GM23338 (cell line): ENCODE results near the gene SFRP5. TPM values are rescaled to one million over a fixed set of nuclear protein-coding genes. Genes with fewer than 3 reads are reported as not detected.

Experiments
- ATAC-seq: fragments of 200-7000 bp; cut with Tn5 transposase; 3 replicates; pipeline ENCODE4 v1.9.1; 2020
- DNase-seq: peaks from one replicate; pipeline ENCODE4 v3.0.0-alpha.2; 2015; ENCODE audit warnings: low spot score
- H2AFZ ChIP-seq: fragments of 200-600 bp; sonication (generic); 2 replicates; pipeline ENCODE4 v1.8.0; 2016; ENCODE audit warnings: antibody characterized with exemption, mild to moderate bottlenecking, moderate library complexity
- H3F3A ChIP-seq: fragments of 200-600 bp; sonication (generic); replicated peaks from 2 replicates; pipeline ENCODE4 v1.8.0; 2017; ENCODE audit warnings: antibody characterized with exemption, mixed run types, low read depth
- H3K27ac ChIP-seq: fragments of 200-600 bp; sonication (generic); 2 replicates; pipeline ENCODE4 v1.6.1; 2016; ENCODE audit warnings: low read depth
- H3K27me3 ChIP-seq: fragments of 200-600 bp; sonication (generic); 2 replicates; pipeline ENCODE4 v1.8.0; 2016; ENCODE audit warnings: mild to moderate bottlenecking, mixed run types, moderate library complexity; ENCODE audit not compliant: insufficient read depth
- H3K36me3 ChIP-seq: fragments of 200-600 bp; sonication (generic); 2 replicates; pipeline ENCODE4 v1.8.0; 2016; ENCODE audit warnings: mild to moderate bottlenecking; ENCODE audit not compliant: insufficient read depth
- H3K4me1 ChIP-seq: fragments of 200-600 bp; sonication (generic); 2 replicates; pipeline ENCODE4 v1.8.0; 2016; ENCODE audit warnings: mild to moderate bottlenecking, moderate library complexity; ENCODE audit not compliant: insufficient read depth
- H3K4me2 ChIP-seq: fragments of 200-600 bp; sonication (generic); 2 replicates; pipeline ENCODE4 v1.7.1; 2017; ENCODE audit warnings: mixed run types
- H3K4me3 ChIP-seq: fragments of 200-600 bp; sonication (generic); 2 replicates; pipeline ENCODE4 v1.6.1; 2016; ENCODE audit warnings: mixed run types
- H3K79me2 ChIP-seq: fragments of 200-600 bp; sonication (generic); replicated peaks from 2 replicates; pipeline ENCODE4 v1.8.0; 2017; ENCODE audit warnings: mild to moderate bottlenecking; ENCODE audit not compliant: insufficient read depth
- H3K9me2 ChIP-seq: fragments of 200-600 bp; sonication (generic); 2 replicates; pipeline ENCODE4 v1.8.0; 2017; ENCODE audit not compliant: insufficient read depth
- H4K20me1 ChIP-seq: fragments of 200-600 bp; sonication (generic); replicated peaks from 2 replicates; pipeline ENCODE4 v1.8.0; 2017; ENCODE audit warnings: mild to moderate bottlenecking; ENCODE audit not compliant: insufficient read depth
- H3K27ac Mint-ChIP-seq: 2 replicates; pipeline ENCODE4 v1.8.0; 2020; ENCODE audit warnings: inconsistent platforms, mild to moderate bottlenecking, moderate library complexity, mixed read lengths
- H3K27me3 Mint-ChIP-seq: 3 replicates; pipeline ENCODE4 v1.8.0; 2022; ENCODE audit warnings: low read depth, mild to moderate bottlenecking, moderate library complexity, mixed read lengths, inconsistent platforms; ENCODE audit not compliant: insufficient read depth, poor library complexity
- H3K36me3 Mint-ChIP-seq: 3 replicates; pipeline ENCODE4 v1.8.0; 2021; ENCODE audit warnings: low read depth, mild to moderate bottlenecking, inconsistent platforms, moderate library complexity, mixed read lengths
- H3K4me1 Mint-ChIP-seq: 3 replicates; pipeline ENCODE4 v1.8.0; 2020; ENCODE audit warnings: mild to moderate bottlenecking, inconsistent platforms, mixed read lengths
- H3K4me3 Mint-ChIP-seq: 3 replicates; pipeline ENCODE4 v1.8.0; 2021; ENCODE audit warnings: moderate library complexity, mild to moderate bottlenecking, inconsistent platforms, mixed read lengths
- H3K9me3 Mint-ChIP-seq: 3 replicates; pipeline ENCODE4 v1.8.0; 2020; ENCODE audit warnings: moderate library complexity, mild to moderate bottlenecking, inconsistent platforms, mixed read lengths
- CREB1 ChIP-seq: fragments of 250-450 bp; sonication (Bioruptor Pico); IDR thresholded peaks from 2 replicates; pipeline ENCODE4 v1.5.0; 2020; ENCODE audit warnings: low read depth, mild to moderate bottlenecking, moderate library complexity
- EZH2 ChIP-seq: fragments of 200-600 bp; sonication (generic); IDR thresholded peaks from one replicate; pipeline ENCODE4 v1.8.0; 2017; ENCODE audit warnings: antibody characterized with exemption, mild to moderate bottlenecking, low read depth; ENCODE audit not compliant: unreplicated experiment
- NANOG ChIP-seq: IDR thresholded peaks from 2 replicates; pipeline ENCODE4 v1.6.1; 2016; ENCODE audit warnings: antibody characterized with exemption, borderline replicate concordance
- ZNF114 ChIP-seq: fragments of 250-450 bp; sonication (Bioruptor Pico); IDR thresholded peaks from 2 replicates; pipeline ENCODE4 v1.5.0; 2020; ENCODE audit warnings: mild to moderate bottlenecking, moderate library complexity
- ZNF331 ChIP-seq: fragments of 250-450 bp; sonication (Bioruptor Pico); IDR thresholded peaks from 2 replicates; pipeline ENCODE4 v1.5.0; 2020; ENCODE audit warnings: low read depth, mild to moderate bottlenecking, moderate library complexity
- polyA plus RNA-seq: library from polyadenylated mRNA; unstranded; fragments of >200 nt; fragmentation: Nextera tagmentation; extraction: Ambion mirVana; gene quantifications from 2 replicates; pipeline ENCODE4 v1.2.1, GENCODE V29; 2016
- total RNA-seq: library from RNA; depleted of rRNA; stranded (reverse); fragments of >200 nt; shearing (Covaris generic); gene quantifications from 2 replicates; pipeline ENCODE4 v1.2.3, GENCODE V29; 2014
- TF ChIP-seq, protein P1 (sequence below): IDR thresholded peaks from one replicate; pipeline ENCODE4 v1.6.1; 2018; ENCODE audit warnings: antibody characterized with exemption; ENCODE audit not compliant: unreplicated experiment
- TF ChIP-seq, protein P2 (sequence below), 2 experiments: fragments of 200-600 bp in 1 of 2; sonication (generic) in 1 of 2; conservative IDR thresholded peaks; 2 replicates each; pipeline versions ENCODE4 v1.5.1 to v1.6.1; 2016 to 2017; ENCODE audit warnings: antibody characterized with exemption in 2 of 2, low read depth in 2 of 2, mild to moderate bottlenecking in 2 of 2, moderate library complexity in 1 of 2
- TF ChIP-seq, protein P3 (sequence below): IDR thresholded peaks from 2 replicates; pipeline ENCODE4 v1.6.1; 2016; ENCODE audit warnings: antibody characterized with exemption
- TF ChIP-seq, protein P4 (sequence below): fragments of 250-450 bp; sonication (Bioruptor Pico); IDR thresholded peaks from 2 replicates; pipeline ENCODE4 v1.5.0; 2020; ENCODE audit warnings: mild to moderate bottlenecking, moderate library complexity

SFRP5 gene
- total and polyA plus RNA-seq, 2 experiments from 2014 or later = 2.4 to 3.5 TPM

DNA sequence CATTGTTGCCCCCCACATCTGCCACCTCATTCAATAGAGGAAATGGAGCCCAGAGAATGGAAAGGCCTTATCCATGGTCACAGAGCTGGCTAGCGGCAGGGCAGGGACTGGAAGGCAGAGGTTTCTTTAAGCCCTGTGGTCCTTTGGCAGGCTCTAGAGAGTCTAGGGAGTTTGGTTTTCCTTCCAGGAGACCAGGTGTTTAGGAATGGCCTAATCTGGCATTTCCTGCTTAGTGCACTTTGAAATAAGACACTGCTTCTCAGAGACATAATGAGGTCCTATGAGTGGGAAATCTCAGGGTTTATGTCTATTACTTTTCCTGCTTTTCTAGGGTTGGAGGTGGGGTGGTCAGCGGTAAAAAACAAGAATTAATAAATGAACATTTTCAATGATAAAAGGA lies 52.2 kb downstream of the SFRP5 start (continued):
- TF ChIP-seq, protein P1, sequence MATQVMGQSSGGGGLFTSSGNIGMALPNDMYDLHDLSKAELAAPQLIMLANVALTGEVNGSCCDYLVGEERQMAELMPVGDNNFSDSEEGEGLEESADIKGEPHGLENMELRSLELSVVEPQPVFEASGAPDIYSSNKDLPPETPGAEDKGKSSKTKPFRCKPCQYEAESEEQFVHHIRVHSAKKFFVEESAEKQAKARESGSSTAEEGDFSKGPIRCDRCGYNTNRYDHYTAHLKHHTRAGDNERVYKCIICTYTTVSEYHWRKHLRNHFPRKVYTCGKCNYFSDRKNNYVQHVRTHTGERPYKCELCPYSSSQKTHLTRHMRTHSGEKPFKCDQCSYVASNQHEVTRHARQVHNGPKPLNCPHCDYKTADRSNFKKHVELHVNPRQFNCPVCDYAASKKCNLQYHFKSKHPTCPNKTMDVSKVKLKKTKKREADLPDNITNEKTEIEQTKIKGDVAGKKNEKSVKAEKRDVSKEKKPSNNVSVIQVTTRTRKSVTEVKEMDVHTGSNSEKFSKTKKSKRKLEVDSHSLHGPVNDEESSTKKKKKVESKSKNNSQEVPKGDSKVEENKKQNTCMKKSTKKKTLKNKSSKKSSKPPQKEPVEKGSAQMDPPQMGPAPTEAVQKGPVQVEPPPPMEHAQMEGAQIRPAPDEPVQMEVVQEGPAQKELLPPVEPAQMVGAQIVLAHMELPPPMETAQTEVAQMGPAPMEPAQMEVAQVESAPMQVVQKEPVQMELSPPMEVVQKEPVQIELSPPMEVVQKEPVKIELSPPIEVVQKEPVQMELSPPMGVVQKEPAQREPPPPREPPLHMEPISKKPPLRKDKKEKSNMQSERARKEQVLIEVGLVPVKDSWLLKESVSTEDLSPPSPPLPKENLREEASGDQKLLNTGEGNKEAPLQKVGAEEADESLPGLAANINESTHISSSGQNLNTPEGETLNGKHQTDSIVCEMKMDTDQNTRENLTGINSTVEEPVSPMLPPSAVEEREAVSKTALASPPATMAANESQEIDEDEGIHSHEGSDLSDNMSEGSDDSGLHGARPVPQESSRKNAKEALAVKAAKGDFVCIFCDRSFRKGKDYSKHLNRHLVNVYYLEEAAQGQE = no peak
- no peak for TF ChIP-seq EZH2
- TF ChIP-seq, protein P2, sequence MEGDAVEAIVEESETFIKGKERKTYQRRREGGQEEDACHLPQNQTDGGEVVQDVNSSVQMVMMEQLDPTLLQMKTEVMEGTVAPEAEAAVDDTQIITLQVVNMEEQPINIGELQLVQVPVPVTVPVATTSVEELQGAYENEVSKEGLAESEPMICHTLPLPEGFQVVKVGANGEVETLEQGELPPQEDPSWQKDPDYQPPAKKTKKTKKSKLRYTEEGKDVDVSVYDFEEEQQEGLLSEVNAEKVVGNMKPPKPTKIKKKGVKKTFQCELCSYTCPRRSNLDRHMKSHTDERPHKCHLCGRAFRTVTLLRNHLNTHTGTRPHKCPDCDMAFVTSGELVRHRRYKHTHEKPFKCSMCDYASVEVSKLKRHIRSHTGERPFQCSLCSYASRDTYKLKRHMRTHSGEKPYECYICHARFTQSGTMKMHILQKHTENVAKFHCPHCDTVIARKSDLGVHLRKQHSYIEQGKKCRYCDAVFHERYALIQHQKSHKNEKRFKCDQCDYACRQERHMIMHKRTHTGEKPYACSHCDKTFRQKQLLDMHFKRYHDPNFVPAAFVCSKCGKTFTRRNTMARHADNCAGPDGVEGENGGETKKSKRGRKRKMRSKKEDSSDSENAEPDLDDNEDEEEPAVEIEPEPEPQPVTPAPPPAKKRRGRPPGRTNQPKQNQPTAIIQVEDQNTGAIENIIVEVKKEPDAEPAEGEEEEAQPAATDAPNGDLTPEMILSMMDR (conservative IDR thresholded peaks at IDR 0.05; ENCODE audit: low read depth in 2 of 2) = no peak

DNA sequence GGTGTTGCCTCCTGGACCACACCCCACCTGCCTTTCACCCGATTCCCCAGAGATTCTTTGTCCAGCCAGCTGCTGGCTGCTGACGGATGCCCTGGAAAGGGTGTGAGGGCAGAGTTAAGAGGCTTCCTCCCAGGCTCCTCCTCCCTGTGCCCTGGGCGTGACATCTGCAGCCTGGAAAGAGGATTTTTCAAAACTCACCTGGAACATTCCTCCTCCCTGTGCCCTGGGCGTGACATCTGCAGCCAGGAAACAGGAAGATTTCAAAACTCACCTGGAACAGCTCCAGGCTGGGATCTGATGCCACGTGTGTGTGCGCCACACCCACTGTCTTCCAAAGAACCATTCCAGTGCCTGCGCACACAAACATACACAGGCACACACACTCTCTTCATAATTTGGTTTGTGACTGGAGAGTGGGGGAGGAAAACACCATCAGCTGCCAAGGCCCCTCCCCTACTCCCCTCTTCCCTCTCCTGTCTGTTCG lies 53.1 kb downstream of the SFRP5 start:
- peaks cover 43% of the 10 kb centered on the region for H3K4me1 Mint-ChIP-seq
- peak; percentile 50 for DNase-seq
- peak overlapping the region; percentile 68 for H3K4me2 ChIP-seq
- peak overlapping the region; percentile 86 for H3K27ac ChIP-seq
- peak overlapping the region; percentile 24; the same call in 2 of the 3 replicates for H3K4me3 Mint-ChIP-seq
- no peak overlapping the region for H3K4me3 ChIP-seq
- H3K79me2 ChIP-seq = peaks cover 17% of the 10 kb centered on the region
- no peaks in the 10 kb centered on the region for H3K27me3 ChIP-seq
- no peak for ATAC-seq
- peaks cover 46% of the 10 kb centered on the region for H3K36me3 Mint-ChIP-seq
- peaks cover 15% of the 10 kb centered on the region for H3K27me3 Mint-ChIP-seq
- H3K9me3 Mint-ChIP-seq = no peaks in the 10 kb centered on the region
- H3K9me2 ChIP-seq = no peaks in the 10 kb centered on the region
- peaks cover 48% of the 10 kb centered on the region for H3K4me1 ChIP-seq
- H3K36me3 ChIP-seq = peaks cover 7% of the 10 kb centered on the region; the same call in 1 of the 2 replicates
- H3F3A ChIP-seq = peaks cover 15% of the 10 kb centered on the region
- H4K20me1 ChIP-seq = no peaks in the 10 kb centered on the region
- no peak overlapping the region for H2AFZ ChIP-seq
- peak overlapping the region; percentile 21; the same call in 1 of the 2 replicates for H3K27ac Mint-ChIP-seq
- TF ChIP-seq, protein P3, sequence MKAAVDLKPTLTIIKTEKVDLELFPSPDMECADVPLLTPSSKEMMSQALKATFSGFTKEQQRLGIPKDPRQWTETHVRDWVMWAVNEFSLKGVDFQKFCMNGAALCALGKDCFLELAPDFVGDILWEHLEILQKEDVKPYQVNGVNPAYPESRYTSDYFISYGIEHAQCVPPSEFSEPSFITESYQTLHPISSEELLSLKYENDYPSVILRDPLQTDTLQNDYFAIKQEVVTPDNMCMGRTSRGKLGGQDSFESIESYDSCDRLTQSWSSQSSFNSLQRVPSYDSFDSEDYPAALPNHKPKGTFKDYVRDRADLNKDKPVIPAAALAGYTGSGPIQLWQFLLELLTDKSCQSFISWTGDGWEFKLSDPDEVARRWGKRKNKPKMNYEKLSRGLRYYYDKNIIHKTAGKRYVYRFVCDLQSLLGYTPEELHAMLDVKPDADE = no peak
- TF ChIP-seq ZNF331 (CRISPR knock-in tag) (no peak), CREB1 (CRISPR knock-in tag) (no peak), ZNF114 (CRISPR knock-in tag) (no peak), EZH2 (no peak), NANOG (no peak)
- TF ChIP-seq, protein P4, sequence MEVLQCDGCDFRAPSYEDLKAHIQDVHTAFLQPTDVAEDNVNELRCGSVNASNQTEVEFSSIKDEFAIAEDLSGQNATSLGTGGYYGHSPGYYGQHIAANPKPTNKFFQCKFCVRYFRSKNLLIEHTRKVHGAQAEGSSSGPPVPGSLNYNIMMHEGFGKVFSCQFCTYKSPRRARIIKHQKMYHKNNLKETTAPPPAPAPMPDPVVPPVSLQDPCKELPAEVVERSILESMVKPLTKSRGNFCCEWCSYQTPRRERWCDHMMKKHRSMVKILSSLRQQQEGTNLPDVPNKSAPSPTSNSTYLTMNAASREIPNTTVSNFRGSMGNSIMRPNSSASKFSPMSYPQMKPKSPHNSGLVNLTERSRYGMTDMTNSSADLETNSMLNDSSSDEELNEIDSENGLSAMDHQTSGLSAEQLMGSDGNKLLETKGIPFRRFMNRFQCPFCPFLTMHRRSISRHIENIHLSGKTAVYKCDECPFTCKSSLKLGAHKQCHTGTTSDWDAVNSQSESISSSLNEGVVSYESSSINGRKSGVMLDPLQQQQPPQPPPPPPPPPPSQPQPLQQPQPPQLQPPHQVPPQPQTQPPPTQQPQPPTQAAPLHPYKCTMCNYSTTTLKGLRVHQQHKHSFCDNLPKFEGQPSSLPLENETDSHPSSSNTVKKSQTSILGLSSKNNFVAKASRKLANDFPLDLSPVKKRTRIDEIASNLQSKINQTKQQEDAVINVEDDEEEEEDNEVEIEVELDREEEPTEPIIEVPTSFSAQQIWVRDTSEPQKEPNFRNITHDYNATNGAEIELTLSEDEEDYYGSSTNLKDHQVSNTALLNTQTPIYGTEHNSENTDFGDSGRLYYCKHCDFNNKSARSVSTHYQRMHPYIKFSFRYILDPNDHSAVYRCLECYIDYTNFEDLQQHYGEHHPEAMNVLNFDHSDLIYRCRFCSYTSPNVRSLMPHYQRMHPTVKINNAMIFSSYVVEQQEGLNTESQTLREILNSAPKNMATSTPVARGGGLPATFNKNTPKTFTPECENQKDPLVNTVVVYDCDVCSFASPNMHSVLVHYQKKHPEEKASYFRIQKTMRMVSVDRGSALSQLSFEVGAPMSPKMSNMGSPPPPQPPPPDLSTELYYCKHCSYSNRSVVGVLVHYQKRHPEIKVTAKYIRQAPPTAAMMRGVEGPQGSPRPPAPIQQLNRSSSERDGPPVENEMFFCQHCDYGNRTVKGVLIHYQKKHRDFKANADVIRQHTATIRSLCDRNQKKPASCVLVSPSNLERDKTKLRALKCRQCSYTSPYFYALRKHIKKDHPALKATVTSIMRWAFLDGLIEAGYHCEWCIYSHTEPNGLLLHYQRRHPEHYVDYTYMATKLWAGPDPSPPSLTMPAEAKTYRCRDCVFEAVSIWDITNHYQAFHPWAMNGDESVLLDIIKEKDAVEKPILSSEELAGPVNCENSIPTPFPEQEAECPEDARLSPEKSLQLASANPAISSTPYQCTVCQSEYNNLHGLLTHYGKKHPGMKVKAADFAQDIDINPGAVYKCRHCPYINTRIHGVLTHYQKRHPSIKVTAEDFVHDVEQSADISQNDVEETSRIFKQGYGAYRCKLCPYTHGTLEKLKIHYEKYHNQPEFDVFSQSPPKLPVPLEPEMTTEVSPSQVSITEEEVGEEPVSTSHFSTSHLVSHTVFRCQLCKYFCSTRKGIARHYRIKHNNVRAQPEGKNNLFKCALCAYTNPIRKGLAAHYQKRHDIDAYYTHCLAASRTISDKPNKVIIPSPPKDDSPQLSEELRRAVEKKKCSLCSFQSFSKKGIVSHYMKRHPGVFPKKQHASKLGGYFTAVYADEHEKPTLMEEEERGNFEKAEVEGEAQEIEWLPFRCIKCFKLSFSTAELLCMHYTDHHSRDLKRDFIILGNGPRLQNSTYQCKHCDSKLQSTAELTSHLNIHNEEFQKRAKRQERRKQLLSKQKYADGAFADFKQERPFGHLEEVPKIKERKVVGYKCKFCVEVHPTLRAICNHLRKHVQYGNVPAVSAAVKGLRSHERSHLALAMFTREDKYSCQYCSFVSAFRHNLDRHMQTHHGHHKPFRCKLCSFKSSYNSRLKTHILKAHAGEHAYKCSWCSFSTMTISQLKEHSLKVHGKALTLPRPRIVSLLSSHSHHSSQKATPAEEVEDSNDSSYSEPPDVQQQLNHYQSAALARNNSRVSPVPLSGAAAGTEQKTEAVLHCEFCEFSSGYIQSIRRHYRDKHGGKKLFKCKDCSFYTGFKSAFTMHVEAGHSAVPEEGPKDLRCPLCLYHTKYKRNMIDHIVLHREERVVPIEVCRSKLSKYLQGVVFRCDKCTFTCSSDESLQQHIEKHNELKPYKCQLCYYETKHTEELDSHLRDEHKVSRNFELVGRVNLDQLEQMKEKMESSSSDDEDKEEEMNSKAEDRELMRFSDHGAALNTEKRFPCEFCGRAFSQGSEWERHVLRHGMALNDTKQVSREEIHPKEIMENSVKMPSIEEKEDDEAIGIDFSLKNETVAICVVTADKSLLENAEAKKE (CRISPR knock-in tag) = no peak
- TF ChIP-seq, protein P2 (conservative IDR thresholded peaks at IDR 0.05; ENCODE audit: low read depth in 2 of 2) = no peak
